OCI-LY1 (cell line): Measurements from ENCODE around the gene TP53TG3.
"Not testable (repeated sequence)": the region's sequence is repeated elsewhere in the genome, so short reads cannot be mapped to it uniquely, and the experiment has no call there.

Experiments
- CTCF ChIP-seq: fragments of 200-600 bp; sonication (generic), shearing (Covaris generic); IDR thresholded peaks from 2 replicates; pipeline ENCODE4 v1.5.1; 2017; ENCODE audit warnings: mild to moderate bottlenecking, antibody characterized with exemption, low read length, moderate library complexity, mixed read lengths
- EZH2 ChIP-seq: fragments of 200-600 bp; sonication (generic), shearing (Covaris generic); IDR thresholded peaks from 2 replicates; pipeline ENCODE4 v1.8.0; 2017; ENCODE audit warnings: borderline replicate concordance, mixed run types, mild to moderate bottlenecking, antibody characterized with exemption, low read length, moderate library complexity, mixed read lengths

- not testable (repeated sequence) for TF ChIP-seq CTCF, EZH2
These were observed 30.6 kb downstream of the TP53TG3 start for GRCh38 chr16:32645278-32645908.
